SK-N-SH (cell line): ENCODE data around the gene H1-8. TPM values are rescaled to one million over a fixed set of nuclear protein-coding genes. Genes with fewer than 3 reads are reported as not detected.
"Not testable (repeated sequence)": the region's sequence is repeated elsewhere in the genome, so short reads cannot be mapped to it uniquely, and the experiment has no call there.

Experiments used
- CTCF ChIA-PET: fragments of 300-600, 350-600 bp; formaldehyde crosslinking; extraction: SDS; loops from one replicate; lab custom pipeline; 2021; lab: Yijun Ruan, JAX
- POLR2A ChIA-PET: fragments of 350-600 bp; sonication (Branson Sonifier 250); formaldehyde crosslinking; extraction: SDS; loops from one replicate; lab custom pipeline; 2020; ENCODE audit warnings: antibody characterized with exemption, inconsistent platforms; lab: Yijun Ruan, JAX
- DNase-seq: peaks from one replicate; pipeline ENCODE4 v3.0.0; 2012
- H2AFZ ChIP-seq: fragments of 200-600 bp; sonication (generic); 2 replicates; pipeline ENCODE4 v1.8.1; 2016; ENCODE audit warnings: antibody characterized with exemption, mild to moderate bottlenecking, low read depth
- H3F3A ChIP-seq: fragments of 200-600 bp; sonication (generic); replicated peaks from 2 replicates; pipeline ENCODE3; 2016; ENCODE audit warnings: antibody characterized with exemption, mild to moderate bottlenecking; ENCODE audit not compliant: insufficient read depth
- H3K27ac ChIP-seq, 2 experiments: fragments of 200-500 bp in 1 of 2; fragments of 200-600 bp in 1 of 2; sonication (Bioruptor generic) in 1 of 2; sonication (generic), shearing (Covaris generic) in 1 of 2; 2 replicates each; pipeline versions ENCODE4 v1.5.1 to v1.6.1; 2014 to 2016; ENCODE audit warnings: low read depth in 2 of 2, inconsistent platforms in 1 of 2, low read length in 1 of 2, mild to moderate bottlenecking in 1 of 2, mixed read lengths in 1 of 2
- H3K27me3 ChIP-seq: fragments of 200-600 bp; sonication (generic), shearing (Covaris generic); 2 replicates; pipeline ENCODE4 v1.6.1; 2016; ENCODE audit warnings: mixed run types; ENCODE audit not compliant: insufficient read depth
- H3K36me3 ChIP-seq, 2 experiments: fragments of 200-500 bp in 1 of 2; fragments of 200-600 bp in 1 of 2; sonication (Bioruptor generic) in 1 of 2; sonication (generic) in 1 of 2; replicated peaks in 1 of 2; 2 replicates each; pipeline versions ENCODE3 to v1.5.1; 2014 to 2016; ENCODE audit warnings: low read length in 1 of 2, mild to moderate bottlenecking in 1 of 2; ENCODE audit not compliant: insufficient read depth in 2 of 2, control insufficient read depth in 1 of 2
- H3K4me1 ChIP-seq, 2 experiments: fragments of 200-500 bp in 1 of 2; fragments of 200-600 bp in 1 of 2; sonication (Bioruptor generic) in 1 of 2; sonication (generic), shearing (Covaris generic) in 1 of 2; 2 replicates each; pipeline versions ENCODE4 v1.5.1 to v1.6.1; 2014 to 2016; ENCODE audit warnings: low read depth in 1 of 2, low read length in 1 of 2, mixed run types in 1 of 2; ENCODE audit not compliant: insufficient read depth in 2 of 2, control insufficient read depth in 1 of 2
- H3K4me2 ChIP-seq: fragments of 200-600 bp; sonication (generic), shearing (Covaris generic); 2 replicates; pipeline ENCODE4 v1.6.1; 2017; ENCODE audit warnings: mixed run types
- H3K4me3 ChIP-seq, 2 experiments: fragments of 200-500 bp in 1 of 2; fragments of 200-600 bp in 1 of 2; sonication (Bioruptor generic) in 1 of 2; sonication (generic), shearing (Covaris generic) in 1 of 2; 2 replicates each; pipeline versions ENCODE4 v1.5.1 to v1.8.1; 2014 to 2016; ENCODE audit warnings: low read depth in 2 of 2, inconsistent platforms in 1 of 2, low read length in 1 of 2, mild to moderate bottlenecking in 1 of 2, mixed read lengths in 1 of 2, moderate library complexity in 1 of 2
- H3K79me2 ChIP-seq: fragments of 200-600 bp; sonication (generic); 2 replicates; pipeline ENCODE4 v1.8.1; 2017; ENCODE audit warnings: mild to moderate bottlenecking; ENCODE audit not compliant: insufficient read depth
- H3K9ac ChIP-seq: fragments of 200-600 bp; sonication (generic); 2 replicates; pipeline ENCODE4 v1.6.1; 2017; ENCODE audit warnings: mixed run types
- H3K9me2 ChIP-seq: fragments of 200-600 bp; sonication (generic); 2 replicates; pipeline ENCODE4 v1.6.1; 2017; ENCODE audit warnings: mixed run types
- H3K9me3 ChIP-seq: fragments of 200-600 bp; sonication (generic); 2 replicates; pipeline ENCODE4 v1.6.1; 2017; ENCODE audit warnings: mixed run types, mild to moderate bottlenecking, moderate library complexity
- H4K20me1 ChIP-seq: fragments of 200-600 bp; sonication (generic); 2 replicates; pipeline ENCODE4 v1.6.1; 2017; ENCODE audit warnings: mild to moderate bottlenecking, mixed run types; ENCODE audit not compliant: insufficient read depth
- CHD2 ChIP-seq: fragments of 150-350 bp; IDR thresholded peaks from 2 replicates; pipeline ENCODE4 v1.6.1; 2018; ENCODE audit warnings: low read length; ENCODE audit not compliant: partially characterized antibody
- EZH2phosphoT487 ChIP-seq: fragments of 200-600 bp; sonication (generic); IDR thresholded peaks from 2 replicates; pipeline ENCODE4 v1.6.1; 2017; ENCODE audit warnings: low read depth, mixed run types, mild to moderate bottlenecking, antibody characterized with exemption, moderate library complexity, borderline replicate concordance
- FOSL2 ChIP-seq: IDR thresholded peaks from 2 replicates; pipeline ENCODE4 v1.4.0; 2012; ENCODE audit warnings: low read depth, mild to moderate bottlenecking, moderate library complexity, borderline replicate concordance
- FOXJ3 ChIP-seq: sonication (generic); formaldehyde crosslinking; IDR thresholded peaks from 2 replicates; pipeline ENCODE4 v1.5.1; 2020; ENCODE audit warnings: mild to moderate bottlenecking, missing genetic modification reagents
- FOXM1 ChIP-seq: IDR thresholded peaks from 2 replicates; pipeline ENCODE4 v1.4.0; 2012; ENCODE audit warnings: low read depth, mild to moderate bottlenecking
- GABPA ChIP-seq: IDR thresholded peaks from 2 replicates; pipeline ENCODE4 v1.4.0; 2012; ENCODE audit warnings: low read depth, mild to moderate bottlenecking
- JUND ChIP-seq: IDR thresholded peaks from 2 replicates; pipeline ENCODE4 v1.4.0; 2012
- MEF2A ChIP-seq: IDR thresholded peaks from 2 replicates; pipeline ENCODE4 v1.4.0; 2012; ENCODE audit warnings: low read depth, borderline replicate concordance
- MXI1 ChIP-seq: IDR thresholded peaks from 2 replicates; pipeline ENCODE4 v1.6.1; 2012; ENCODE audit warnings: mild to moderate bottlenecking, low read depth, low read length, improper control_type of control experiment
- NRF1 ChIP-seq: IDR thresholded peaks from 2 replicates; pipeline ENCODE4 v1.6.1; 2012; ENCODE audit warnings: low read depth, mild to moderate bottlenecking, low read length
- PBX3 ChIP-seq: IDR thresholded peaks from 2 replicates; pipeline ENCODE4; 2012
- POLR2AphosphoS5 ChIP-seq: IDR thresholded peaks from 2 replicates; pipeline ENCODE4 v1.6.1; 2012; ENCODE audit warnings: low read depth, low read length
- RAD21 ChIP-seq: IDR thresholded peaks from 2 replicates; pipeline ENCODE4 v1.6.1; 2012; ENCODE audit warnings: mild to moderate bottlenecking, low read length
- RFX5 ChIP-seq: IDR thresholded peaks from 2 replicates; pipeline ENCODE4 v1.6.1; 2012; ENCODE audit warnings: mild to moderate bottlenecking, improper control_type of control experiment, low read length
- SMC3 ChIP-seq: IDR thresholded peaks from 2 replicates; pipeline ENCODE4 v1.6.1; 2012; ENCODE audit warnings: low read depth, low read length, improper control_type of control experiment
- TCF12 ChIP-seq: IDR thresholded peaks from 2 replicates; pipeline ENCODE4 v1.4.0; 2012
- TEAD4 ChIP-seq: IDR thresholded peaks from 2 replicates; pipeline ENCODE4 v1.4.0; 2012; ENCODE audit warnings: mild to moderate bottlenecking, borderline replicate concordance; ENCODE audit not compliant: insufficient read depth
- USF2 ChIP-seq: fragments of 150-350 bp; IDR thresholded peaks from 2 replicates; pipeline ENCODE4 v1.6.1; 2017; ENCODE audit warnings: antibody characterized with exemption, low read length, low read depth, borderline replicate concordance
- WGBS: methylation state at CpG from one replicate; pipeline ENCODE4 v1.1.6; 2017; ENCODE audit warnings: low lambda C conversion rate; 5-methylcytosine and 5-hydroxymethylcytosine counted together
- polyA plus RNA-seq, 3 experiments: library from polyadenylated mRNA; depleted of rRNA; stranded (reverse); fragments of >200 nt; gene quantifications; 2 replicates each; pipeline ENCODE4 v1.2.3, GENCODE V29; 2012
- TF ChIP-seq, protein P1 (sequence below): IDR thresholded peaks from 2 replicates; pipeline ENCODE4 v1.4.0; 2012; ENCODE audit warnings: low read depth, borderline replicate concordance
- TF ChIP-seq, protein P2 (sequence below): IDR thresholded peaks from 2 replicates; pipeline ENCODE4 v1.4.0; 2012; ENCODE audit warnings: low read depth

Gene H1-8
- polyA plus RNA-seq, 1 of the 3 experiments (the other 2 are of a cell fraction), result not detected

GRCh38 chr3:129493206-129493605, 49.8 kb upstream of the H1-8 start:
- no peak overlapping the region for H3K4me2 ChIP-seq
- no peaks in the 10 kb centered on the region for H3K79me2 ChIP-seq
- POLR2A ChIA-PET, result no interaction called here
- no peaks in the 10 kb centered on the region for H4K20me1 ChIP-seq
- H3K9me3 ChIP-seq, result no peaks in the 10 kb centered on the region
- H3K27me3 ChIP-seq, result no peaks in the 10 kb centered on the region
- no peak overlapping the region for H3K27ac ChIP-seq
- peaks cover 0 to 10% of the 10 kb centered on the region in 2 experiments; a peak in 1 of 4 replicates for H3K4me1 ChIP-seq
- no peak for DNase-seq
- no peak overlapping the region for H3K4me3 ChIP-seq
- 97% methylated on average over 4 of the region's 4 CpGs for WGBS
- TF ChIP-seq, protein P1, sequence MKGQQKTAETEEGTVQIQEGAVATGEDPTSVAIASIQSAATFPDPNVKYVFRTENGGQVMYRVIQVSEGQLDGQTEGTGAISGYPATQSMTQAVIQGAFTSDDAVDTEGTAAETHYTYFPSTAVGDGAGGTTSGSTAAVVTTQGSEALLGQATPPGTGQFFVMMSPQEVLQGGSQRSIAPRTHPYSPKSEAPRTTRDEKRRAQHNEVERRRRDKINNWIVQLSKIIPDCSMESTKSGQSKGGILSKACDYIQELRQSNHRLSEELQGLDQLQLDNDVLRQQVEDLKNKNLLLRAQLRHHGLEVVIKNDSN, result no peak
- TF ChIP-seq EZH2phosphoT487 (no peak), GABPA (no peak), NRF1 (no peak), TCF12 (no peak), RAD21 (no peak), MEF2A (no peak), FOSL2 (no peak), RFX5 (no peak), PBX3 (no peak), FOXM1 (no peak), POLR2AphosphoS5 (no peak), TEAD4 (no peak), SMC3 (no peak), CHD2 (no peak), JUND (no peak), MXI1 (no peak), USF2 (no peak), FOXJ3 (CRISPR knock-in tag) (no peak)
- TF ChIP-seq, protein P2, sequence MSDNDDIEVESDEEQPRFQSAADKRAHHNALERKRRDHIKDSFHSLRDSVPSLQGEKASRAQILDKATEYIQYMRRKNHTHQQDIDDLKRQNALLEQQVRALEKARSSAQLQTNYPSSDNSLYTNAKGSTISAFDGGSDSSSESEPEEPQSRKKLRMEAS, result no peak
- H3K9ac ChIP-seq, result no peak overlapping the region
- no peaks in the 10 kb centered on the region for H3K9me2 ChIP-seq
- peaks cover 6 to 11% of the 10 kb centered on the region in 2 experiments for H3K36me3 ChIP-seq
- H3F3A ChIP-seq, result peaks cover 6% of the 10 kb centered on the region
- no peak overlapping the region for H2AFZ ChIP-seq
- CTCF ChIA-PET, result interaction anchor here (1.1 to 1.4 kb wide), 5 partner anchors 10 to 441 kb away, joined by 3 to 5 read pairs (median 4); no protein-coding TSS in a partner anchor

DNA sequence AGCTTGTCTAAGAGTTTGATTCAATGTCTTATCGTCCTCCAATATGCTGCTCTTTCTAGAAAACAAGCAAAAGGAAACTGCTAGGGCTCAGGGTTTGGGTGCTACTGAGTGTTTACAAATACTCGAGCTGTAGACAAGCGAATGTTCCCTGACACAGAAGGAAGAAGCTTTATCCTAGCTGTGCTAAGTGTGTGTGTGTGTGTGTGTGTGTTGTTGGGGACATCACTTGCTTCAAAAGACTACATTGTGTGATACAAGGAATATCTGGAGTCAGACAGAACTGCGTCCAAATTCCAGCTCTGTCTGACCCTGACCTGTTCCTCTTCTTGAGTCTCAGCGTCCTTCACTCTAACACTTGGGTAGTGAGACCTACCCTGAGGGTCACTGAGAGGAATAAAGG, 48.5 kb upstream of the H1-8 start:
- H3K27me3 ChIP-seq, H3K9ac ChIP-seq, CTCF ChIA-PET, H2AFZ ChIP-seq, POLR2A ChIA-PET, DNase-seq, H3K79me2 ChIP-seq, H4K20me1 ChIP-seq, H3K9me3 ChIP-seq, H3K4me3 ChIP-seq, H3F3A ChIP-seq, H3K9me2 ChIP-seq: not testable (repeated sequence)
- Histone ChIP-seq H3K27ac (peak overlapping the region in 1 of 2 experiments; percentile 84; a peak in 2 of 4 replicates), H3K4me2 (peak overlapping the region; percentile 27; the same call in 1 of the 2 replicates), H3K4me1 (peaks cover 0 to 13% of the 10 kb centered on the region in 2 experiments; a peak in 1 of 4 replicates), H3K36me3 (peaks cover 6 to 11% of the 10 kb centered on the region in 2 experiments)
- WGBS, result 89% methylated on average over 5 of the region's 5 CpGs
